IMR-90 (cell line): ENCODE data around the gene ARMC9. TPM values are rescaled to one million over a fixed set of nuclear protein-coding genes. Genes with fewer than 3 reads are reported as not detected.
"Not testable (repeated sequence)": the region's sequence is repeated elsewhere in the genome, so short reads cannot be mapped to it uniquely, and the experiment has no call there.

ENCODE experiments used
- ATAC-seq: fragments of 200-7000 bp; cut with Tn5 transposase; 2 replicates; pipeline ENCODE4 v1.9.1; 2020; ENCODE audit warnings: low read depth, mild to moderate bottlenecking, moderate library complexity
- BruUV-seq: library from RNA; stranded (reverse); fragments of 400-500 nt; replicated peaks from 2 replicates; lab custom pipeline; 2021; lab: Mats Ljungman, UMichigan
- CTCF ChIA-PET: fragments of 300-600 bp; formaldehyde crosslinking; extraction: SDS; loops from one replicate; lab custom pipeline; 2021; ENCODE audit warnings: antibody characterized with exemption; lab: Yijun Ruan, JAX
- POLR2A ChIA-PET: fragments of 300-600 bp; sonication (Branson Sonifier 250); formaldehyde crosslinking; loops from one replicate; lab custom pipeline; 2022; ENCODE audit warnings: antibody characterized with exemption; ENCODE audit not compliant: unreplicated experiment; lab: Charles Lee
- DNase-seq: peaks from one replicate; pipeline ENCODE4 v3.0.0; 2013
- H2AFZ ChIP-seq: replicated peaks from 2 replicates; pipeline ENCODE3; 2013; ENCODE audit warnings: low read length, mild to moderate bottlenecking; ENCODE audit not compliant: poor library complexity
- H2AK5ac ChIP-seq: 2 replicates; pipeline ENCODE4 v1.6.1; 2013; ENCODE audit warnings: low read depth, low read length, inconsistent platforms
- H2AK9ac ChIP-seq: replicated peaks from 2 replicates; pipeline ENCODE3; 2013; ENCODE audit warnings: mild to moderate bottlenecking, low read depth, low read length, moderate library complexity; ENCODE audit not compliant: poor library complexity
- H2BK120ac ChIP-seq: 2 replicates; pipeline ENCODE4 v1.6.1; 2013; ENCODE audit warnings: low read depth, low read length, inconsistent platforms
- H2BK15ac ChIP-seq: 3 replicates; pipeline ENCODE4 v1.6.1; 2013; ENCODE audit warnings: low read depth, low read length, inconsistent platforms
- H2BK20ac ChIP-seq: 2 replicates; pipeline ENCODE4 v1.6.1; 2013; ENCODE audit warnings: low read depth, mild to moderate bottlenecking, inconsistent platforms, low read length, moderate library complexity
- H2BK5ac ChIP-seq: 2 replicates; pipeline ENCODE4 v1.6.1; 2013; ENCODE audit warnings: mild to moderate bottlenecking, low read depth, low read length, inconsistent platforms; ENCODE audit not compliant: poor library complexity, severe bottlenecking
- H3K14ac ChIP-seq: replicated peaks from 2 replicates; pipeline ENCODE4 v1.6.1; 2013; ENCODE audit warnings: low read depth, low read length, inconsistent platforms
- H3K18ac ChIP-seq: 2 replicates; pipeline ENCODE4 v1.6.1; 2013; ENCODE audit warnings: low read depth, low read length, control low read depth
- H3K23ac ChIP-seq: 2 replicates; pipeline ENCODE4 v1.6.1; 2013; ENCODE audit warnings: low read depth, low read length, inconsistent platforms
- H3K27ac ChIP-seq: 2 replicates; pipeline ENCODE4 v1.5.1; 2013; ENCODE audit warnings: mild to moderate bottlenecking, control low read depth, low read length; ENCODE audit not compliant: insufficient read depth
- H3K27me3 ChIP-seq: 2 replicates; pipeline ENCODE4 v1.6.1; 2013; ENCODE audit warnings: low read length; ENCODE audit not compliant: control insufficient read depth, insufficient read depth
- H3K36me3 ChIP-seq: 2 replicates; pipeline ENCODE4 v1.6.1; 2013; ENCODE audit warnings: low read length, mixed read lengths; ENCODE audit not compliant: control insufficient read depth, insufficient read depth
- H3K4ac ChIP-seq: 2 replicates; pipeline ENCODE4 v1.6.1; 2013; ENCODE audit warnings: low read depth, low read length, inconsistent platforms
- H3K4me1 ChIP-seq: 2 replicates; pipeline ENCODE4 v1.6.1; 2013; ENCODE audit warnings: low read length, mixed read lengths; ENCODE audit not compliant: control insufficient read depth, insufficient read depth
- H3K4me2 ChIP-seq: 2 replicates; pipeline ENCODE4 v1.6.1; 2013; ENCODE audit warnings: low read depth, mild to moderate bottlenecking, control low read depth, low read length, moderate library complexity
- H3K4me3 ChIP-seq: 2 replicates; pipeline ENCODE4 v1.5.1; 2013; ENCODE audit warnings: low read depth, mild to moderate bottlenecking, control low read depth, low read length, moderate library complexity; ENCODE audit not compliant: insufficient read depth
- H3K56ac ChIP-seq: 2 replicates; pipeline ENCODE4 v1.6.1; 2013; ENCODE audit warnings: low read length, inconsistent platforms; ENCODE audit not compliant: insufficient read depth; ENCODE audit errors: extremely low read depth
- H3K79me1 ChIP-seq, 2 experiments: 2 replicates each; pipeline ENCODE4 v1.6.1; 2013; ENCODE audit warnings: low read length in 2 of 2, inconsistent platforms in 1 of 2, low read depth in 1 of 2
- H3K9ac ChIP-seq: 2 replicates; pipeline ENCODE4 v1.6.1; 2013; ENCODE audit warnings: low read depth, low read length, control low read depth
- H3K9me1 ChIP-seq: 2 replicates; pipeline ENCODE4 v1.6.1; 2013; ENCODE audit warnings: low read length, inconsistent platforms; ENCODE audit not compliant: insufficient read depth
- H3K9me3 ChIP-seq: 2 replicates; pipeline ENCODE4 v1.6.1; 2013; ENCODE audit warnings: low read length; ENCODE audit not compliant: control insufficient read depth, insufficient read depth
- H4K20me1 ChIP-seq: 2 replicates; pipeline ENCODE4 v1.6.1; 2013; ENCODE audit warnings: low read length, inconsistent platforms; ENCODE audit not compliant: insufficient read depth
- H4K5ac ChIP-seq: 2 replicates; pipeline ENCODE4 v1.6.1; 2013; ENCODE audit warnings: mild to moderate bottlenecking, low read depth, low read length, control low read depth
- H4K8ac ChIP-seq, 2 experiments: 2 replicates each; pipeline ENCODE4 v1.6.1; 2013; ENCODE audit warnings: low read depth in 2 of 2, low read length in 2 of 2, control low read depth in 1 of 2, inconsistent platforms in 1 of 2
- H4K91ac ChIP-seq: 2 replicates; pipeline ENCODE4 v1.6.1; 2013; ENCODE audit warnings: low read depth, low read length, inconsistent platforms; ENCODE audit not compliant: insufficient read depth
- WGBS, 2 experiments: methylation state at CpG; one replicate each; pipeline versions ENCODE4 v1.1.5 to v1.1.7; 2013; ENCODE audit warnings: missing lambda C conversion rate in 2 of 2; ENCODE audit not compliant: insufficient read length in 1 of 2; ENCODE audit errors: extremely low coverage in 2 of 2; 5-methylcytosine and 5-hydroxymethylcytosine counted together
- dilution Hi-C: fragments of 300-500 bp; cut with HindIII; formaldehyde crosslinking; loops from one replicate; pipeline ENCODE4 v1.14.3; 2018; ENCODE audit warnings: low sequenced_read_pairs; ENCODE audit not compliant: unreplicated experiment
- in situ Hi-C: fragments of 300-500 bp; cut with MboI; formaldehyde crosslinking; loops from 3 replicates; pipeline ENCODE4 v1.14.3; 2019; ENCODE audit warnings: low sequenced_read_pairs, inconsistent platforms, mixed read lengths
- intact Hi-C: fragments of 100-400 bp; cut with micrococcal nuclease; formaldehyde crosslinking; loops from 2 replicates; pipeline ENCODE4 v1.10.0; 2022
- polyA plus RNA-seq, 3 experiments: library from polyadenylated mRNA; depleted of rRNA; stranded (reverse); fragments of >200 nt; gene quantifications; 2 replicates each; pipeline ENCODE4 v1.2.3, GENCODE V29; 2012; ENCODE audit warnings: low replicate concordance in 1 of 3
- total RNA-seq: library from RNA; depleted of rRNA; stranded (reverse); fragments of >200 nt; gene quantifications from 2 replicates; pipeline ENCODE4 v1.2.3, GENCODE V29; 2012

ARMC9 gene
- total and polyA plus RNA-seq, 2 of the 4 experiments (the other 2 are of a cell fraction): 36.0 to 46.6 TPM

DNA sequence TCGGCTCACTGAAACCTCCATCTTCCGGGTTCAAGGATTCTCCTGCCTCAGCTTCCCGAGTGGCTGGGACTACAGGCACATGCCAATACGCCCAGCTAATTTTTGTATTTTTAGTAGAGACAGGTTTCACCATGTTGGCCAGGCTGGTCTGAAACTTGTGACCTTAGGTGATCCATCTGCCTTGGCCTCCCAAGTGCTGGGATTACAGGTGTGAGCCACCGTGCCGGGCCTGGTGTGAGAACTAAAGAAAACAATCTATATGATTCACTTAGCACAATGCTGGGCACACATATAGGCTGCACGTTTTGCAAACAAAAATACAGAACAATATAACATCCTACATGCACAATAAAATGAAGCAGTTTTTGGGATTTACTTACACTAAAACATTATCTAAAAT, 1.2 kb upstream of the ARMC9 start:
- H4K20me1 ChIP-seq, H3K4me2 ChIP-seq, H3K18ac ChIP-seq, H2BK120ac ChIP-seq, POLR2A ChIA-PET, DNase-seq, H3K27me3 ChIP-seq, H3K27ac ChIP-seq, H2BK5ac ChIP-seq, H3K4me3 ChIP-seq, in situ Hi-C loops, H4K5ac ChIP-seq, H3K4ac ChIP-seq, H3K14ac ChIP-seq, H4K8ac ChIP-seq, ATAC-seq, H2BK20ac ChIP-seq, intact Hi-C loops, H3K9me3 ChIP-seq, H3K56ac ChIP-seq, H2AFZ ChIP-seq, H2BK15ac ChIP-seq, H3K9ac ChIP-seq, H2AK5ac ChIP-seq, dilution Hi-C loops, H3K23ac ChIP-seq, H2AK9ac ChIP-seq, H4K91ac ChIP-seq, BruUV-seq, H3K36me3 ChIP-seq: not testable (repeated sequence)
- 100% methylated on average over 2 of the region's 7 CpGs; no CpG with 5 or more reads in 1 of the 2 experiments for WGBS, 2 experiments
- Histone ChIP-seq H3K4me1 (peaks cover 15% of the 10 kb centered on the region; the same call in 1 of the 2 replicates), H3K9me1 (peaks cover 18% of the 10 kb centered on the region), H3K79me1 (peaks cover 21 to 43% of the 10 kb centered on the region in 2 experiments)
- CTCF ChIA-PET: interaction anchor here (0.7 kb wide), 1 partner anchor 15 kb away, joined by 3 read pairs; no protein-coding TSS in a partner anchor
